H1 (cell line): ENCODE measurements around the gene MED13. TPM values are rescaled to one million over a fixed set of nuclear protein-coding genes. Genes with fewer than 3 reads are reported as not detected.

ENCODE experiments used
- CTCF ChIA-PET: fragments of 300-600 bp; sonication (Branson Sonifier 250); formaldehyde crosslinking; loops from one replicate; lab custom pipeline; 2021; ENCODE audit not compliant: partially characterized antibody; lab: Charles Lee
- POLR2A ChIA-PET: fragments of 300-600 bp; sonication (Branson Sonifier 250); formaldehyde crosslinking; loops from one replicate; lab custom pipeline; 2021; ENCODE audit warnings: inconsistent platforms; ENCODE audit not compliant: partially characterized antibody; lab: Charles Lee
- DNase-seq, 2 experiments: peaks; one replicate each; pipeline versions ENCODE4 v3.0.0 to v3.0.0-alpha.2; 2010 to 2022; ENCODE audit warnings: low spot score in 2 of 2, low read depth in 1 of 2, mixed read lengths in 1 of 2
- FAIRE-seq: peaks from 2 replicates; lab custom pipeline; 2011; peaks lifted over from hg19 to GRCh38; lab: Jason Lieb, UNC
- H2AFZ ChIP-seq: 2 replicates; pipeline ENCODE4 v1.8.1; 2012; ENCODE audit warnings: low read length, inconsistent platforms
- H2AK5ac ChIP-seq: 2 replicates; pipeline ENCODE4 v1.6.1; 2013; ENCODE audit warnings: low read depth, low read length
- H2BK120ac ChIP-seq: replicated peaks from 2 replicates; pipeline ENCODE3; 2013; ENCODE audit warnings: low read depth, low read length, inconsistent platforms
- H2BK12ac ChIP-seq: 2 replicates; pipeline ENCODE4 v1.6.1; 2013; ENCODE audit warnings: low read depth, low read length
- H2BK15ac ChIP-seq: 2 replicates; pipeline ENCODE4 v1.6.1; 2013; ENCODE audit warnings: low read length
- H2BK20ac ChIP-seq: 2 replicates; pipeline ENCODE4 v1.6.1; 2013; ENCODE audit warnings: low read length
- H2BK5ac ChIP-seq: 2 replicates; pipeline ENCODE4 v1.6.1; 2013; ENCODE audit warnings: low read depth, low read length
- H3K14ac ChIP-seq: 2 replicates; pipeline ENCODE4 v1.6.1; 2013; ENCODE audit warnings: inconsistent platforms; ENCODE audit not compliant: insufficient read length
- H3K18ac ChIP-seq: 2 replicates; pipeline ENCODE4 v1.6.1; 2013; ENCODE audit warnings: low read length; ENCODE audit errors: extremely low read depth
- H3K23ac ChIP-seq: 2 replicates; pipeline ENCODE4 v1.6.1; 2013; ENCODE audit warnings: inconsistent platforms; ENCODE audit not compliant: insufficient read length
- H3K23me2 ChIP-seq: 2 replicates; pipeline ENCODE4 v1.6.1; 2013; ENCODE audit warnings: low read depth, low read length
- H3K27ac ChIP-seq: 2 replicates; pipeline ENCODE4 v1.6.1; 2011; ENCODE audit warnings: low read depth, low read length, inconsistent platforms
- H3K27me3 ChIP-seq, 4 experiments: replicated peaks in 1 of 4; 1 replicate in 1 of 4; 2 replicates in 3 of 4; pipeline versions ENCODE4 v1.6.1 to v1.8.1; 2011 to 2013; ENCODE audit warnings: low read length in 3 of 4, mild to moderate bottlenecking in 3 of 4, inconsistent platforms in 2 of 4, mixed read lengths in 2 of 4, moderate library complexity in 1 of 4; ENCODE audit not compliant: control insufficient read depth in 3 of 4, insufficient read depth in 3 of 4; ENCODE audit errors: extremely low read depth in 1 of 4
- H3K36me3 ChIP-seq, 4 experiments: 2 replicates each; pipeline versions ENCODE4 v1.6.1 to v1.8.1; 2011 to 2013; ENCODE audit warnings: mild to moderate bottlenecking in 4 of 4, low read length in 3 of 4, moderate library complexity in 2 of 4, control low read depth in 1 of 4, inconsistent platforms in 1 of 4; ENCODE audit not compliant: insufficient read depth in 4 of 4, control insufficient read depth in 2 of 4
- H3K4ac ChIP-seq: replicated peaks from 2 replicates; pipeline ENCODE3; 2013; ENCODE audit warnings: low read length, low read depth, mixed read lengths, inconsistent platforms; ENCODE audit not compliant: insufficient read length
- H3K4me1 ChIP-seq, 4 experiments: replicated peaks in 1 of 4; 1 replicate in 1 of 4; 2 replicates in 3 of 4; pipeline versions ENCODE4 v1.6.1 to v1.8.1; 2011 to 2013; ENCODE audit warnings: low read length in 3 of 4, inconsistent platforms in 2 of 4, mixed read lengths in 1 of 4; ENCODE audit not compliant: insufficient read depth in 4 of 4, control insufficient read depth in 3 of 4
- H3K4me2 ChIP-seq, 2 experiments: 2 replicates each; pipeline versions ENCODE4 v1.6.1 to v1.8.1; 2011 to 2013; ENCODE audit warnings: low read depth in 2 of 2, low read length in 2 of 2, control low read depth in 1 of 2, inconsistent platforms in 1 of 2, mild to moderate bottlenecking in 1 of 2; ENCODE audit not compliant: insufficient read depth in 1 of 2
- H3K4me3 ChIP-seq, 4 experiments: fragments of 200-600, 300-600 bp in 1 of 4; sonication (generic), shearing (Covaris generic), sonication (Bioruptor Twin) in 1 of 4; 2 replicates each; pipeline versions ENCODE4 v1.5.1 to v1.8.1; 2011 to 2016; ENCODE audit warnings: low read length in 4 of 4, low read depth in 3 of 4, control low read depth in 2 of 4, inconsistent platforms in 2 of 4, mild to moderate bottlenecking in 2 of 4, mixed read lengths in 1 of 4, moderate library complexity in 1 of 4; ENCODE audit not compliant: insufficient read depth in 2 of 4; ENCODE audit errors: extremely low read depth in 1 of 4
- H3K56ac ChIP-seq: replicated peaks from 2 replicates; pipeline ENCODE3; 2013; ENCODE audit warnings: low read depth, mild to moderate bottlenecking, mixed read lengths, low read length, inconsistent platforms; ENCODE audit not compliant: insufficient read length
- H3K79me1 ChIP-seq: 2 replicates; pipeline ENCODE4 v1.6.1; 2013; ENCODE audit warnings: low read depth, low read length, control low read depth
- H3K79me2 ChIP-seq, 2 experiments: 2 replicates each; pipeline versions ENCODE4 v1.6.1 to v1.8.1; 2012 to 2013; ENCODE audit warnings: low read length in 2 of 2, mild to moderate bottlenecking in 2 of 2, inconsistent platforms in 1 of 2; ENCODE audit not compliant: insufficient read depth in 2 of 2, control insufficient read depth in 1 of 2
- H3K9ac ChIP-seq, 4 experiments: replicated peaks in 1 of 4; 1 replicate in 1 of 4; 2 replicates in 3 of 4; pipeline versions ENCODE4 v1.6.1 to v1.8.1; 2011 to 2013; ENCODE audit warnings: low read depth in 3 of 4, low read length in 3 of 4, control low read depth in 2 of 4, mild to moderate bottlenecking in 2 of 4, moderate library complexity in 2 of 4, inconsistent platforms in 1 of 4; ENCODE audit errors: extremely low read depth in 1 of 4
- H3K9me3 ChIP-seq, 2 experiments: 2 replicates each; pipeline versions ENCODE4 v1.6.1 to v1.8.1; 2012 to 2013; ENCODE audit warnings: mild to moderate bottlenecking in 2 of 2, moderate library complexity in 2 of 2, control low read depth in 1 of 2, inconsistent platforms in 1 of 2, low read depth in 1 of 2, low read length in 1 of 2, mixed read lengths in 1 of 2; ENCODE audit not compliant: insufficient read depth in 2 of 2
- H4K20me1 ChIP-seq, 2 experiments: replicated peaks in 1 of 2; 2 replicates each; pipeline versions ENCODE3 to v1.8.1; 2011 to 2013; ENCODE audit warnings: inconsistent platforms in 2 of 2, low read length in 2 of 2, mild to moderate bottlenecking in 1 of 2; ENCODE audit not compliant: insufficient read depth in 2 of 2, control insufficient read depth in 1 of 2
- H4K5ac ChIP-seq: 2 replicates; pipeline ENCODE4 v1.6.1; 2013; ENCODE audit warnings: low read length, low read depth, mixed read lengths, inconsistent platforms; ENCODE audit not compliant: insufficient read length
- H4K8ac ChIP-seq: 2 replicates; pipeline ENCODE4 v1.8.0; 2013; ENCODE audit warnings: mild to moderate bottlenecking, moderate library complexity, low read length, inconsistent platforms; ENCODE audit not compliant: insufficient read depth; ENCODE audit errors: extremely low read depth
- H4K91ac ChIP-seq: replicated peaks from 2 replicates; pipeline ENCODE3; 2013; ENCODE audit warnings: low read length, mixed read lengths, inconsistent platforms; ENCODE audit not compliant: insufficient read length
- TBP ChIP-seq: IDR thresholded peaks from 2 replicates; pipeline ENCODE4 v1.6.1; 2011; ENCODE audit warnings: low read depth, low read length, improper control_type of control experiment
- TEAD4 ChIP-seq: IDR thresholded peaks from 2 replicates; pipeline ENCODE4 v1.6.1; 2012; ENCODE audit warnings: low read depth, low read length, inconsistent platforms, mixed read lengths
- WGBS, 2 experiments: shearing (Covaris generic) in 1 of 2; methylation state at CpG; one replicate each; pipeline versions ENCODE4 v1.1.6 to v1.1.7; 2013 to 2015; ENCODE audit warnings: low lambda C conversion rate in 2 of 2, mixed read lengths in 2 of 2, inconsistent platforms in 1 of 2, low coverage in 1 of 2, missing lambda C conversion rate in 1 of 2; ENCODE audit not compliant: insufficient replicate concordance in 2 of 2, insufficient coverage in 1 of 2, insufficient read length in 1 of 2; ENCODE audit errors: extremely low coverage in 1 of 2, missing lambda C conversion rate in 1 of 2; 5-methylcytosine and 5-hydroxymethylcytosine counted together
- polyA plus RNA-seq, 7 experiments: library from polyadenylated mRNA; depleted of rRNA in 3 of 7; stranded (reverse) in 5 of 7; unstranded in 2 of 7; fragments of >200 nt in 5 of 7; fragments of 200-250 nt in 2 of 7; gene quantifications; 1 replicate in 5 of 7; 2 replicates in 1 of 7; 4 replicates in 1 of 7; pipeline versions ENCODE4 v1.2.1 to v1.2.3, GENCODE V29; 2011 to 2013; ENCODE audit warnings: missing spikeins in 2 of 7, mixed read lengths in 2 of 7
- total RNA-seq: library from RNA; stranded (reverse); fragmentation: NEBNext Ultra II Directional; extraction: Animal tissue kit (Norgen Biotek cat#: 25700); gene quantifications from 2 replicates; pipeline ENCODE4 v1.2.1, GENCODE V29; 2021

Gene MED13
- total and polyA plus RNA-seq, 2 of the 8 experiments (the other 6 are each of a cell fraction or from before 2014, with no cell fraction given) = 11.3 to 44.8 TPM

- Histone ChIP-seq H2BK5ac (no peak overlapping the region), H3K79me2 (peaks cover 0 to 40% of the 10 kb centered on the region in 2 experiments; a peak in 3 of 4 replicates), H3K14ac (no peak overlapping the region), H3K4me1 (no peaks in the 10 kb centered on the region), H3K9me3 (no peaks in the 10 kb centered on the region), H2BK20ac (no peak overlapping the region), H2AK5ac (no peak overlapping the region), H4K8ac (no peak overlapping the region), H4K91ac (no peak overlapping the region), H2BK120ac (no peak overlapping the region), H3K79me1 (peaks cover 2% of the 10 kb centered on the region), H3K4me3 (no peak overlapping the region), H3K9ac (no peak overlapping the region), H3K56ac (no peak overlapping the region), H3K23ac (no peak overlapping the region), H3K4ac (no peak overlapping the region), H4K20me1 (peaks cover 1 to 5% of the 10 kb centered on the region in 2 experiments), H3K27ac (no peak overlapping the region; the same call in 1 of the 2 replicates), H3K27me3 (no peaks in the 10 kb centered on the region), H3K23me2 (no peaks in the 10 kb centered on the region), H2BK12ac (no peak overlapping the region), H2BK15ac (no peak overlapping the region), H3K36me3 (peaks cover 21 to 73% (median 46%) of the 10 kb centered on the region in 4 experiments), H3K18ac (no peak overlapping the region), H4K5ac (no peak overlapping the region), H3K4me2 (no peak overlapping the region), H2AFZ (no peak overlapping the region)
- FAIRE-seq (no peak), DNase-seq (no peak)
- CTCF ChIA-PET = interaction anchor here (0.7 kb wide), 1 partner anchor 37 kb away, joined by 3 read pairs; no protein-coding TSS in a partner anchor
- no peak for TF ChIP-seq TEAD4
- TF ChIP-seq TBP = no peak
- WGBS, 2 experiments = 97% methylated on average over 2 of the region's 2 CpGs; no CpG with 5 or more reads in 1 of the 2 experiments
- POLR2A ChIA-PET = interaction anchor here (1.3 kb wide), 1 partner anchor 10 kb away, joined by 3 read pairs; no protein-coding TSS in a partner anchor
Observed at GRCh38 chr17:62032480-62032879, 32.6 kb downstream of the MED13 start.
